Measurements from ENCODE around the gene CD300H.

- no peak for TF ChIP-seq CTCF (conservative IDR thresholded peaks at IDR 0.05; ENCODE audit: low read depth, low read length)
- TF ChIP-seq EZH2 (IDR thresholded peaks at IDR 0.05; ENCODE audit: borderline replicate concordance, low read depth, low read length, poor library complexity, severe bottlenecking): no peak
Measured at GRCh38 chr17:74516561-74517328, 50.6 kb downstream of the CD300H start.
